Right atrium auricular region (tissue), 2 donors: Measurements from ENCODE around the gene IL17RE. TPM values are rescaled to one million over a fixed set of nuclear protein-coding genes. Genes with fewer than 3 reads are reported as not detected.

ENCODE experiments used
- DNase-seq: peaks from one replicate; pipeline ENCODE4 v3.0.0-alpha.2; 2019; ENCODE audit warnings: low spot score
- H3K27ac ChIP-seq, 2 donors: fragments of 200-600 bp; sonication (generic); 1 replicate in 1 of 2; 2 replicates in 1 of 2; pipeline ENCODE4 v1.5.1; 2016 to 2019
- H3K27me3 ChIP-seq, 2 donors: fragments of 200-600 bp; sonication (generic); one replicate each; pipeline versions ENCODE4 v1.5.1 to v1.6.0; 2017 to 2019
- H3K36me3 ChIP-seq: fragments of 200-600 bp; sonication (generic); one replicate; pipeline ENCODE4 v1.5.1; 2016
- H3K4me1 ChIP-seq, 2 donors: fragments of 200-600 bp; sonication (generic); one replicate each; pipeline versions ENCODE4 v1.5.1 to v1.6.0; 2017 to 2019
- H3K4me3 ChIP-seq, 2 donors: fragments of 200-600 bp; sonication (generic); 1 replicate in 1 of 2; 2 replicates in 1 of 2; pipeline ENCODE4 v1.5.1; 2017 to 2019; ENCODE audit warnings: mild to moderate bottlenecking in 1 of 2, moderate library complexity in 1 of 2
- H3K9me3 ChIP-seq, 2 donors: fragments of 200-600 bp; sonication (generic); one replicate each; pipeline ENCODE4 v1.5.1; 2019
- total RNA-seq, 2 donors: library from RNA; depleted of rRNA; stranded (reverse); fragments of >200 nt; gene quantifications; one replicate each; pipeline ENCODE4 v1.1.0, GENCODE V29; 2016
- TF ChIP-seq, protein P1 (sequence below), 2 donors: fragments of 200-600 bp; sonication (generic); IDR thresholded peaks; one replicate each; pipeline ENCODE4 v1.5.1; 2019; ENCODE audit warnings: antibody characterized with exemption in 2 of 2

IL17RE gene
- total RNA-seq, 2 donors from 2014 or later: 0.89 to 2.6 TPM

- TF ChIP-seq, protein P1, sequence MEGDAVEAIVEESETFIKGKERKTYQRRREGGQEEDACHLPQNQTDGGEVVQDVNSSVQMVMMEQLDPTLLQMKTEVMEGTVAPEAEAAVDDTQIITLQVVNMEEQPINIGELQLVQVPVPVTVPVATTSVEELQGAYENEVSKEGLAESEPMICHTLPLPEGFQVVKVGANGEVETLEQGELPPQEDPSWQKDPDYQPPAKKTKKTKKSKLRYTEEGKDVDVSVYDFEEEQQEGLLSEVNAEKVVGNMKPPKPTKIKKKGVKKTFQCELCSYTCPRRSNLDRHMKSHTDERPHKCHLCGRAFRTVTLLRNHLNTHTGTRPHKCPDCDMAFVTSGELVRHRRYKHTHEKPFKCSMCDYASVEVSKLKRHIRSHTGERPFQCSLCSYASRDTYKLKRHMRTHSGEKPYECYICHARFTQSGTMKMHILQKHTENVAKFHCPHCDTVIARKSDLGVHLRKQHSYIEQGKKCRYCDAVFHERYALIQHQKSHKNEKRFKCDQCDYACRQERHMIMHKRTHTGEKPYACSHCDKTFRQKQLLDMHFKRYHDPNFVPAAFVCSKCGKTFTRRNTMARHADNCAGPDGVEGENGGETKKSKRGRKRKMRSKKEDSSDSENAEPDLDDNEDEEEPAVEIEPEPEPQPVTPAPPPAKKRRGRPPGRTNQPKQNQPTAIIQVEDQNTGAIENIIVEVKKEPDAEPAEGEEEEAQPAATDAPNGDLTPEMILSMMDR (IDR thresholded peaks at IDR 0.05): no peak
- peaks cover 0 to 8% of the 10 kb centered on the region in 2 donors for H3K4me1 ChIP-seq
- no peaks in the 10 kb centered on the region for H3K9me3 ChIP-seq
These were observed 3.8 kb downstream of the IL17RE start for GRCh38 chr3:9906480-9906879.

DNA sequence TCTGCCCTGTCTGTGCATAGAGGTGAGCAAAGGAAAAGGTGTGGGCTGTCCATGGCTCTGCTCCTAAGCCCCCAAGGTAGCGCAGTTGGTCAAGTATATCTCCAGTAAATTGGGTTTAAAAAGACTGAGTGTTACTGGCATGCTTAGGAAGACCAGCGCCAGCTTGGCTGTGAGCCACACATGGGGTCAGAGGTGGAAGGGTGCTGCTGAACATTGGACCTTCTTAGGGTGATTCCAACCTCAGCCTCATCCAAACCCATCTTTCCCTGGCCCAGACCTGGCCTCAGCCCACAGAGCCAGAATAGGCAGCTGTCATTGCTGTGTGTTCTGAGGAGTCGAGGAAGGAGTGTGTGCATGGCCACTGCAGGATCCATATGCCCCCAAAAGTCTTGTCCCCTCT is 5.6 kb downstream of the IL17RE start:
- no peak for DNase-seq
- no peak overlapping the region for H3K27ac ChIP-seq
- no peak overlapping the region for H3K4me3 ChIP-seq
- H3K27me3 ChIP-seq: no peaks in the 10 kb centered on the region
- H3K4me1 ChIP-seq: peaks cover 0 to under 1% of the 10 kb centered on the region in 2 donors
- TF ChIP-seq, protein P1 (IDR thresholded peaks at IDR 0.05): no peak
- H3K36me3 ChIP-seq: no peaks in the 10 kb centered on the region
- no peaks in the 10 kb centered on the region for H3K9me3 ChIP-seq

More at GRCh38 chr3:9906480-9906879, 3.8 kb downstream of the IL17RE start:
- Histone ChIP-seq H3K36me3 (no peaks in the 10 kb centered on the region), H3K27me3 (no peaks in the 10 kb centered on the region), H3K27ac (no peak overlapping the region), H3K4me3 (no peak overlapping the region)
- no peak for DNase-seq

- no peak overlapping the region for H3K27ac ChIP-seq
- H3K9me3 ChIP-seq: no peaks in the 10 kb centered on the region
- H3K36me3 ChIP-seq: no peaks in the 10 kb centered on the region
- DNase-seq: no peak
- peaks cover 0 to under 1% of the 10 kb centered on the region in 2 donors for H3K4me1 ChIP-seq
- no peaks in the 10 kb centered on the region for H3K27me3 ChIP-seq
- TF ChIP-seq, protein P1 (IDR thresholded peaks at IDR 0.05): no peak
- H3K4me3 ChIP-seq: no peak overlapping the region
These were observed 6.8 kb downstream of the IL17RE start for GRCh38 chr3:9909221-9910013.

GRCh38 chr3:9911863-9912262 is 9.2 kb downstream of the IL17RE start:
- H3K4me3 ChIP-seq: no peak overlapping the region
- peaks cover 0 to 20% of the 10 kb centered on the region in 2 donors for H3K4me1 ChIP-seq
- H3K36me3 ChIP-seq: no peaks in the 10 kb centered on the region
- H3K27ac ChIP-seq: no peak overlapping the region
- no peak for DNase-seq
- TF ChIP-seq, protein P1 (IDR thresholded peaks at IDR 0.05): no peak
- no peaks in the 10 kb centered on the region for H3K27me3 ChIP-seq
- H3K9me3 ChIP-seq: no peaks in the 10 kb centered on the region

- TF ChIP-seq, protein P1 (IDR thresholded peaks at IDR 0.05): no peak
- no peaks in the 10 kb centered on the region for H3K36me3 ChIP-seq
- H3K27ac ChIP-seq: no peak overlapping the region
- no peaks in the 10 kb centered on the region for H3K27me3 ChIP-seq
- no peak for DNase-seq
- peaks cover 0 to 24% of the 10 kb centered on the region in 2 donors for H3K4me1 ChIP-seq
- no peak overlapping the region for H3K4me3 ChIP-seq
- H3K9me3 ChIP-seq: no peaks in the 10 kb centered on the region
These were observed 9.8 kb downstream of the IL17RE start for GRCh38 chr3:9912294-9912935.
